ENCODE data around the gene MPZL2.

- TF ChIP-seq CTCF (IDR thresholded peaks at IDR 0.05): no peak
- TF ChIP-seq EZH2phosphoT487 (IDR thresholded peaks at IDR 0.05): no peak
These were observed 22.9 kb downstream of the MPZL2 start for GRCh38 chr11:118240999-118241763.

Measured in neural progenitor cell (in vitro differentiated cells).